HFFc6 (cell line): Measurements from ENCODE around the gene ZDHHC19. TPM values are rescaled to one million over a fixed set of nuclear protein-coding genes. Genes with fewer than 3 reads are reported as not detected.
"Not testable (repeated sequence)": the region's sequence is repeated elsewhere in the genome, so short reads cannot be mapped to it uniquely, and the experiment has no call there.

Experiments used
- DNase-seq: peaks from one replicate; pipeline ENCODE4 v3.0.0-alpha.2; 2018
- H3K27ac Mint-ChIP-seq: 2 replicates; pipeline ENCODE4 v1.8.0; 2020; ENCODE audit warnings: mild to moderate bottlenecking, mixed read lengths
- H3K27me3 Mint-ChIP-seq: 2 replicates; pipeline ENCODE4 v1.8.0; 2021; ENCODE audit warnings: mild to moderate bottlenecking, moderate library complexity, mixed read lengths; ENCODE audit not compliant: insufficient read depth
- H3K36me3 Mint-ChIP-seq: 2 replicates; pipeline ENCODE4 v1.8.0; 2021; ENCODE audit warnings: low read depth, mixed read lengths
- H3K4me1 Mint-ChIP-seq: 2 replicates; pipeline ENCODE4 v1.8.0; 2020; ENCODE audit warnings: low read depth, mixed read lengths
- H3K4me3 Mint-ChIP-seq: 2 replicates; pipeline ENCODE4 v1.8.0; 2020; ENCODE audit warnings: mild to moderate bottlenecking, moderate library complexity, mixed read lengths
- H3K9me3 Mint-ChIP-seq: 2 replicates; pipeline ENCODE4 v1.8.0; 2020; ENCODE audit warnings: mild to moderate bottlenecking, mixed read lengths
- total RNA-seq, 6 experiments: library from RNA; stranded (reverse); fragmentation: NEBNext Ultra II Directional; extraction: Animal tissue kit (Norgen Biotek cat#: 25700); gene quantifications; 2 replicates in 1 of 6; 3 replicates in 5 of 6; pipeline ENCODE4 v1.2.3, GENCODE V29; 2021
- TF ChIP-seq, protein P1 (sequence below): fragments of 200-600 bp; sonication (generic); IDR thresholded peaks from 2 replicates; pipeline ENCODE4 v1.5.0; 2021; ENCODE audit warnings: antibody characterized with exemption, mild to moderate bottlenecking

The ZDHHC19 gene
- total RNA-seq, 6 experiments from 2014 or later = not detected

DNA sequence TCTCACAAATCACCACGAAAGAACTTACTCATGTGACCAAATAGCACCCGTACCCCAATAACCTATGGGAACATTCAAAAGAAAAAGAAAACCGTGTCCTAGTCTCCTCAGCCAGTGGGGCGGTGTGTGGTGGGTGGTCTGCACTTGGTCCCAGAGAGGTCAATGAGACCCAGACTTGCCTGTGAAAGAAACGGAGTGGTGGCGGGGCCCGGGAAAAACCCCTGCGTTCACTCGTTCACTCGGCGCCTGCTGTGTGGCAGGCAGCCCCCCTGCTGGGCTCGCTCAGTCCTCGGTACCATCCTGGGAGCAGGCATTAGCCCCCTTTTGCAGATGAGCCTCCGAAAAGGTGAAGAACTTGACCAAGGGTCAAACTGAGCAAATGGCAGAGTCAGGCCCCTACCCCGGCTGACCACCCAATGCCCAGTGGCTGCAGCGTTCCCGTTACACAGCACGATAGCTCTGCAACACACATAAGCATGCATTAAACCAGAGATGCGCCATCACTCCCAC lies 36.0 kb downstream of the ZDHHC19 start:
- peaks cover 9% of the 10 kb centered on the region for H3K4me1 Mint-ChIP-seq
- H3K9me3 Mint-ChIP-seq = no peaks in the 10 kb centered on the region
- H3K27me3 Mint-ChIP-seq = peaks cover 20% of the 10 kb centered on the region
- no peaks in the 10 kb centered on the region for H3K36me3 Mint-ChIP-seq
- TF ChIP-seq, protein P1, sequence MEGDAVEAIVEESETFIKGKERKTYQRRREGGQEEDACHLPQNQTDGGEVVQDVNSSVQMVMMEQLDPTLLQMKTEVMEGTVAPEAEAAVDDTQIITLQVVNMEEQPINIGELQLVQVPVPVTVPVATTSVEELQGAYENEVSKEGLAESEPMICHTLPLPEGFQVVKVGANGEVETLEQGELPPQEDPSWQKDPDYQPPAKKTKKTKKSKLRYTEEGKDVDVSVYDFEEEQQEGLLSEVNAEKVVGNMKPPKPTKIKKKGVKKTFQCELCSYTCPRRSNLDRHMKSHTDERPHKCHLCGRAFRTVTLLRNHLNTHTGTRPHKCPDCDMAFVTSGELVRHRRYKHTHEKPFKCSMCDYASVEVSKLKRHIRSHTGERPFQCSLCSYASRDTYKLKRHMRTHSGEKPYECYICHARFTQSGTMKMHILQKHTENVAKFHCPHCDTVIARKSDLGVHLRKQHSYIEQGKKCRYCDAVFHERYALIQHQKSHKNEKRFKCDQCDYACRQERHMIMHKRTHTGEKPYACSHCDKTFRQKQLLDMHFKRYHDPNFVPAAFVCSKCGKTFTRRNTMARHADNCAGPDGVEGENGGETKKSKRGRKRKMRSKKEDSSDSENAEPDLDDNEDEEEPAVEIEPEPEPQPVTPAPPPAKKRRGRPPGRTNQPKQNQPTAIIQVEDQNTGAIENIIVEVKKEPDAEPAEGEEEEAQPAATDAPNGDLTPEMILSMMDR = no peak
- H3K4me3 Mint-ChIP-seq = no peak overlapping the region
- no peak overlapping the region for H3K27ac Mint-ChIP-seq
- DNase-seq = no peak

DNA sequence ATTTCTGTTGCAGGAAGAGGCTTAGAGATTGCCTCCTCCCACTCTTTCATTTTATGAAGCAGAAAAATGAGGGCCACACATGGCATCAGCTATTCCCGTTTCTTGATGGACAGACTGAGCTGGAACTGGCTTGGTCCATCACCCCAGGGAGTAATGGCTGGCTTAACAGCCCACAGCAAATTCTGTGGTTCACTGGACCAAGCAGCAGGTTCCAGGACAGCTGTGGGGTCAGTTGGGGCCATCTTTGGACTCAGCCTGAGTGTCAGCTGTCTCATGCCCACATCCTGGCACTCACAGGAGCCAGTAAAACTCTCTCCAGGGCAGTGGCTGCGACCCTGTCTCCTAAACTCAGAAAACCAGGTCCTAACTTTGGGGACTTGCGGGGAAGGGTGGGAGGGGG lies 36.5 kb downstream of the ZDHHC19 start:
- Mint-ChIP-seq H3K9me3 (no peaks in the 10 kb centered on the region), H3K27me3 (peaks cover 20% of the 10 kb centered on the region), H3K36me3 (no peaks in the 10 kb centered on the region), H3K4me3 (no peak overlapping the region), H3K4me1 (peaks cover 6% of the 10 kb centered on the region), H3K27ac (no peak overlapping the region)
- no peak for DNase-seq
- TF ChIP-seq, protein P1 = no peak

DNA sequence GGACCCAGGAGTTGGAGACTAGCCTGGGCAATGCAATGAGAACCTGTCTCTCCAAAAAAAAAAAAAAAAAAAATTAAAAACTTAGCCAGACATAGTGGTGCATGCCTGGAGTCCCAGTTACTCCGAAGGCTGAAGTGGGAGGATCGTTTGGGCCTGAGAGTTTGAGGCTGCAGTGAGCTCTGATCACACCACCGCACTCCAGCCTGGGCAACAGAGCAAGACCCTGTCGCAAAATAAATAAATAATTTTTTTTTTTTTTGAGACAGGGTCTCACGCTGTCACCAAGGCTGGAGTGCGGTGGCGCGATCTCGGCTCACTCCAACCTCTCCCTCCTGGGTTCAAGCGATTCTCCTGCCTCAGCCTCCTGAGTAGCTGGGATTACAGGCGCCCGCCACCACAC lies 40.9 kb downstream of the ZDHHC19 start:
- H3K4me3 Mint-ChIP-seq, H3K4me1 Mint-ChIP-seq, DNase-seq, H3K9me3 Mint-ChIP-seq, H3K27ac Mint-ChIP-seq, H3K36me3 Mint-ChIP-seq: not testable (repeated sequence)
- peaks cover 16% of the 10 kb centered on the region for H3K27me3 Mint-ChIP-seq

DNA sequence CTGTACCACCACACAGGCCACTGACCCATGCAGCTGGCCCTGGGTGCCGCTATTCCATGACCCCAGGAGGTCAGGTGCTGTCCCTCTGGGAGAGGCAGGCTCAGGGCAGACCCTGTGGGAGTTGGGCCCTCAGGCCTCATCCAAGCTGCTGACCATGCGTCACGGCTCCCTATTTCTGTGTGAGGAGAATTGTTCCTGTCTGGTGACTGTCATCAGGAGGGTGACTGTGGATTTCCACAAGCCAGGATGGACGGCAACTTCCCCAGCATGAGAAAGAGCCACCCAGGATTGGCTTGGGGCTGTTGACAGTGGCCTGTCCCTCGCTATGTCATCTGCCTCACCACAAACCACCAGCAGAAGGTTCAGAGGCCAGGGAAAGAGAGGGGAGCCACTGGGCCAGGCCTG lies 41.4 kb downstream of the ZDHHC19 start:
- H3K27ac Mint-ChIP-seq = no peak overlapping the region

DNA sequence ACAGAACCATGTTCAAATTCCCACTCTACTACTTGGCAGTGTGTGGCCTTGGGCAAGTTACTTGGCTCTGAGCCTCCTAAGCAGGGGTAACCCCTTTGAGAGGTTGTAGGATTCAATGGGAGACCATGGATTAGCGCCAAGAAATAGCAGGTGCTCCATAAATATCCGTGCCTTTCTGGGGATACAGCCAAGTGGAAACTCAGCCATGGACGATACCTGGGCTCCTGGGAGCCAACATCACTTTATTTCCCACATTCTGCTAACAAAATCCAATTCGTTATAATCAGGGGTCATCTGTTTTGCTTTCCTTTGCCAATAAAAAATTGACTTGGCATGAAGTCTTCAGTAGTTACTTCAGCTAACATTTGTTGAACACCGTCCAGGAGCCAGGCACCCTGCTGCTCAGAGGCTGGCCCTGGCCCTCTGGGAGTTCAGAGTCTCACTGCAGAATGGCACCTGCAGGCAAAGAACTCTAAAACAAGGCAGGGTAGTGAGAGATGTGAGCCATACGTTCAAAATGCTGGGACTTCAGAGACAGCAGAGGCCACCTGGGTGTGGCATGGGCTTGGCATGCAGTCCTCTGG lies 42.3 kb downstream of the ZDHHC19 start:
- no peaks in the 10 kb centered on the region for H3K4me1 Mint-ChIP-seq
- TF ChIP-seq, protein P1 = no peak
- no peak for DNase-seq
- no peaks in the 10 kb centered on the region for H3K36me3 Mint-ChIP-seq
- H3K27me3 Mint-ChIP-seq = peaks cover 11% of the 10 kb centered on the region
- H3K9me3 Mint-ChIP-seq = no peaks in the 10 kb centered on the region
- H3K27ac Mint-ChIP-seq = no peak overlapping the region
- no peak overlapping the region for H3K4me3 Mint-ChIP-seq

More for the DNA sequence above, 41.4 kb downstream of the ZDHHC19 start:
- TF ChIP-seq, protein P1 = no peak
- Mint-ChIP-seq H3K27me3 (peaks cover 13% of the 10 kb centered on the region), H3K4me1 (no peaks in the 10 kb centered on the region), H3K9me3 (no peaks in the 10 kb centered on the region), H3K4me3 (no peak overlapping the region), H3K36me3 (no peaks in the 10 kb centered on the region)
- DNase-seq = no peak

DNA sequence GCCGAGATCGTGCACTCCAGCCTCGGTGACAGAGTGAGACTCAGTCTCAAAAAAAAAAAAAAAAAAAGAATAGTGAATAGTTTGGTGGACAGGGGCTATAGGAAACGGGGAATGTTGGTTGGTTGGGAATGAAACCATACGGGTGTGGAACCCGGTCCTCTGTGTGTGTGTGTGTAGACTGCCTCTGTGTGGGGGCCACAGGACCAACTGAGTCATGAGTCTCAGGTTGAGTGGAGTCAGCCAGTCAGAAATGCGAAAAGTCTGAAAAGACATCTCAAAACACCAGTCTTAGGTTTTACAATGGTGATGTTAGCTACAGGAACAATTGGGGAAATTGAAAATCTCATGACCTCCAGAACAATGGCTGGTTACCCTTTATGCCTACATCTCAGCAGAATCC lies 44.5 kb downstream of the ZDHHC19 start:
- Mint-ChIP-seq H3K9me3 (no peaks in the 10 kb centered on the region), H3K27me3 (peaks cover 8% of the 10 kb centered on the region), H3K27ac (no peak overlapping the region), H3K4me1 (no peaks in the 10 kb centered on the region), H3K36me3 (no peaks in the 10 kb centered on the region), H3K4me3 (no peak overlapping the region)
- no peak for DNase-seq
- TF ChIP-seq, protein P1 = no peak
